Effector memory CD4-positive, alpha-beta T cell (primary cell): Measurements from ENCODE around the gene AGAP3.

Experiments
- DNase-seq, 3 donors: peaks; one replicate each; pipeline ENCODE4 v3.0.0-alpha.2; 2020
- H3K27ac ChIP-seq: 2 replicates; pipeline ENCODE4 v1.7.0; 2013; ENCODE audit warnings: mild to moderate bottlenecking, low read length, moderate library complexity; ENCODE audit not compliant: insufficient read depth, poor library complexity, severe bottlenecking
- H3K27me3 ChIP-seq: replicated peaks from 2 replicates; pipeline ENCODE4 v1.7.0; 2013; ENCODE audit warnings: mild to moderate bottlenecking, low read length; ENCODE audit not compliant: insufficient read depth, control insufficient read depth, poor library complexity, severe bottlenecking
- H3K36me3 ChIP-seq: 2 replicates; pipeline ENCODE4 v1.7.0; 2013; ENCODE audit warnings: mild to moderate bottlenecking, low read length, moderate library complexity; ENCODE audit not compliant: control insufficient read depth, insufficient read depth
- H3K4me1 ChIP-seq: 2 replicates; pipeline ENCODE4 v1.7.0; 2013; ENCODE audit warnings: low read length, mild to moderate bottlenecking; ENCODE audit not compliant: control insufficient read depth, insufficient read depth, poor library complexity, severe bottlenecking
- H3K4me3 ChIP-seq: 2 replicates; pipeline ENCODE4 v1.7.0; 2013; ENCODE audit warnings: low read length, low read depth, mild to moderate bottlenecking; ENCODE audit not compliant: insufficient read depth, poor library complexity, severe bottlenecking
- H3K9me3 ChIP-seq: 2 replicates; pipeline ENCODE4 v1.7.0; 2013; ENCODE audit warnings: mild to moderate bottlenecking, low read length, moderate library complexity; ENCODE audit not compliant: control insufficient read depth

Gene AGAP3

DNA sequence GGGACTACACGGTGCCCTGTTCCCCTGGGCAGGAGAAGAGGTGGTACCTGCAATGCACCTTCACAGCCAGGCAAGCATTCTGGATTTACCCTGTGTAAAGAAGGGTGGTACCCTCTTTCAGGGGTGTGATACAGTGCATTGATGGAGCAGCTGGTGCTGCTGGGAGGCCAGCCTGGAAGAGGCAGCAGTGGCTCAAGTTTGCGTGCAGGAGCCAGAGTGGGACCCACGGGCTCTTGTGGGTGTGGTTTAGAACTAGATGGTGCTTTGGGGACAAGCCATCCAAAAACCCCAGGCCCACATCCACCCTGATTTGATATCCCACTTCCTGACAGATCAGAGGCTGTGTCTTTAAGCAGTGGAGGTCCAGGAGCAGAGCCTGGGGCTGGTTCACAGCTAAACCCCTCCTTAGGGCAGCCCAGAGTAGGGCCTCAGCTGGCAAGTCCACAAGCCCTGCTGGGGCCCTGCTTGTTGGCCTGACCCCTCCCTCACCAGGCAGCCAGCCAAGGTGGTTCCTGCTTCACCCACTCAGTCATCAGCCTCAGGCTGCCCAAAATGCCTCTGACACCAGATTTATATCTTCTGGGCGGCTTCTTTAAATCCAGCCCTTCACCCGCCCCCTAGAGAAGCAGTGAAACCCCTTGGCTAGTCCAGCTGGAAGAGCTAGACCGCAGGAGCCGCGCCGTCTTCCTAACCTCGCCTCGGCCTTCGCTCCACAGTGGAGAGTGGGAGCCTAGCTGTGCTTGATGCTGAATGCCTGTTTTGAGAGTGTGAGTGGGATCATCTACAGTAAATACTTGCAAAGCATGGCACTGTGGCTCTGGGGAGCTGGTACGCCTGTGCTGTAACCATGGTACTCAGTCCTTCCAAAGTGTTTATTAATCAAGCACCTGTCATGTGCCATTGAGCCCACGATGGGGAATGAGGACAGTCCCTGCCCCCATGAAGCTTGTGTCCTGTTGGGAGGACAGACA is 39.4 kb upstream of the AGAP3 start:
- Histone ChIP-seq H3K4me1 (peaks cover 6% of the 10 kb centered on the region), H3K36me3 (peaks cover 27% of the 10 kb centered on the region), H3K27me3 (no peaks in the 10 kb centered on the region), H3K27ac (no peak overlapping the region), H3K9me3 (no peaks in the 10 kb centered on the region), H3K4me3 (no peak overlapping the region)
- DNase-seq = no peak

DNA sequence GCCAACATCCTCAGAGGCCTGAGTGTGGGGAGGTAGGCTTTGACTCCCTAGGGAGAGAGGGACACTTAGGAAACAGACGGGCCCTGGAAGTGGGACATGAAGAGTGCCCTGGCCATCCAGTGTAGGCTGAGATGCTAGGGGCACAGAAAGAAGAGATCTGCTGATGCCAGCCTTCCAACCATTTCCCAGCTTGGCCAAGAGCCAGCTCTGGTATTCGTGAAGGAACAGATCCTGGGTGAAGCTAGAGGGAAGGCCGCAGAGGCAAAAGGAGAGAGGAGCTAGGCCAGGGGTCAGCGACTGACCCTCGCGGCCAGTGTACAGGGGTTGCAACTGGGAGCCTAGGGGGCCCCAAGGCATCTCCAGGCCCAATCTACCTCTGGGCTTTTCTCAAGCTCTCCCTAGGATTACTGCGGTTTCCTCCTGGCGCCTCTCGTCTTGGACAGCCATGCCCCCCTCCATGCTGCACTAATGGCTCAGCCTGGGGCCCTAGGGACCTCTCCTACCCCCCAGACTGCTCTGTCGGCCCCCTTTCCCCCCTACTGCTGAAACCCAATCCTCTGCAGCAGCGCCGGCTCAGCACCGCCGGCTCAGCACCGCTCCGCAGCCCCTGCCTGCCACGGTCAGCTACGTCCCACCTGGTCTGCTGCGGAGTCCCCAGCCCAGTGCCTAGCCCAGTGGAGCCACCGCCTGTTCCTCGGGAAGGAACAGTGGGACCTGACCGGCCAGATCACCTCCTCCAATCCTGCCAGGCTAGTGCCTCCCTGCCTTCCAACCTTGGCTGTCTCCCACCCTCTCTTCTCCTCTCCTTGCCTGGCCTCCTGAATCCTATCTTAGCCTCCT is 38.1 kb upstream of the AGAP3 start, which contains the start of gene ASIC3:
Gene ASIC3, plus strand, starts transcription at position 556 of the 840 bp plus-strand sequence. CDS start 355 bp downstream, outside the sequence.
- DNase-seq = no peak
- Histone ChIP-seq H3K27me3 (no peaks in the 10 kb centered on the region), H3K9me3 (no peaks in the 10 kb centered on the region), H3K27ac (no peak within 1 kb of the TSS), H3K4me3 (no peak within 1 kb of the TSS), H3K36me3 (peaks cover 18% of the 10 kb centered on the region), H3K4me1 (peaks cover 6% of the 10 kb centered on the region)

DNA sequence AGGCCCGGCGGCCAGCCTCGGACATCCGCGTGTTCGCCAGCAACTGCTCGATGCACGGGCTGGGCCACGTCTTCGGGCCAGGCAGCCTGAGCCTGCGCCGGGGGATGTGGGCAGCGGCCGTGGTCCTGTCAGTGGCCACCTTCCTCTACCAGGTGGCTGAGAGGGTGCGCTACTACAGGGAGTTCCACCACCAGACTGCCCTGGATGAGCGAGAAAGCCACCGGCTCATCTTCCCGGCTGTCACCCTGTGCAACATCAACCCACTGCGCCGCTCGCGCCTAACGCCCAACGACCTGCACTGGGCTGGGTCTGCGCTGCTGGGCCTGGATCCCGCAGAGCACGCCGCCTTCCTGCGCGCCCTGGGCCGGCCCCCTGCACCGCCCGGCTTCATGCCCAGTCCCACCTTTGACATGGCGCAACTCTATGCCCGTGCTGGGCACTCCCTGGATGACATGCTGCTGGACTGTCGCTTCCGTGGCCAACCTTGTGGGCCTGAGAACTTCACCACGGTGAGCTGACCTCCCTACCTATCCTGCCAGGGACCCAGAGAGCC is 37.3 kb upstream of the AGAP3 start:
- Histone ChIP-seq H3K36me3 (peaks cover 16% of the 10 kb centered on the region), H3K4me1 (peaks cover 6% of the 10 kb centered on the region), H3K27me3 (no peaks in the 10 kb centered on the region), H3K4me3 (no peak overlapping the region), H3K27ac (no peak overlapping the region), H3K9me3 (no peaks in the 10 kb centered on the region)
- DNase-seq = no peak

DNA sequence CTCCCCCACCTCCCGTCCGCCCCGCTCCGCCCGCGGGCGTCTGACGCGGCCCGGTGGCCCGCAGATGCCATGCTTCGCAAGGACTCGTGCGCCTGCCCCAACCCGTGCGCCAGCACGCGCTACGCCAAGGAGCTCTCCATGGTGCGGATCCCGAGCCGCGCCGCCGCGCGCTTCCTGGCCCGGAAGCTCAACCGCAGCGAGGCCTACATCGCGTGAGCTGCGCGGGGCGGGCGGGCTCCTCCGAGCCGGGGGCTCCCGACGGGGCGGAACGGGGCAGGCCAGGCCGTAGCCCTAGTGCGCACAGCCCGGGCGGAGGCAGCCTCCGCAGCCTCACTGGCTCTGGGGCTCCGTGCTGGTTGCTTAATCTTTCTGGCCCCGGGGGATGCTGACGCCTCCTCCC is 35.2 kb upstream of the AGAP3 start:
- H3K9me3 ChIP-seq = no peaks in the 10 kb centered on the region
- peak; percentile 27 to 35 (median 31) for DNase-seq
- no peaks in the 10 kb centered on the region for H3K27me3 ChIP-seq
- no peak overlapping the region for H3K4me3 ChIP-seq
- peaks cover 5% of the 10 kb centered on the region for H3K36me3 ChIP-seq
- H3K4me1 ChIP-seq = peaks cover 6% of the 10 kb centered on the region
- H3K27ac ChIP-seq = no peak overlapping the region

DNA sequence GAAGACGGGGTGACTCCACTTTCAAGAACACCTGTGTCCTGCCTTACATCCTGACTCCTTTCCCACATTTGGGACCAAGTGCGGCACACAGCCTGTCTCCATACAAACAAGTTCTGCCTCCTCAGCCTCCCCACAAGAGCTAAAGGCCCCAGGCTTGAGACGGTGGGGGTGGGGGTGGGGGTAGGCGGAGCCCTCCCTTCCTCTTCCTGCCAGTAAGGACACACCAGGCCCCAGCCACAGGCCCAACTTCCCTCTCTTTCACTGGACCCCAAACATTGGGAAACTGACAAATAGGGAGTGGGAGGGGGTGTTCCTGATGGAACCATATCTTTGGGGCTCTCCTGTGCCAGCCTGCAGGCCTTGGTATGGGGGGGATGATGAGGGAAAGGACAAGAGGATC is 33.2 kb upstream of the AGAP3 start:
- no peak for DNase-seq
- no peaks in the 10 kb centered on the region for H3K36me3 ChIP-seq
- peaks cover 14% of the 10 kb centered on the region for H3K4me1 ChIP-seq
- no peaks in the 10 kb centered on the region for H3K9me3 ChIP-seq
- H3K27ac ChIP-seq = no peak overlapping the region
- no peak overlapping the region for H3K4me3 ChIP-seq
- H3K27me3 ChIP-seq = no peaks in the 10 kb centered on the region

DNA sequence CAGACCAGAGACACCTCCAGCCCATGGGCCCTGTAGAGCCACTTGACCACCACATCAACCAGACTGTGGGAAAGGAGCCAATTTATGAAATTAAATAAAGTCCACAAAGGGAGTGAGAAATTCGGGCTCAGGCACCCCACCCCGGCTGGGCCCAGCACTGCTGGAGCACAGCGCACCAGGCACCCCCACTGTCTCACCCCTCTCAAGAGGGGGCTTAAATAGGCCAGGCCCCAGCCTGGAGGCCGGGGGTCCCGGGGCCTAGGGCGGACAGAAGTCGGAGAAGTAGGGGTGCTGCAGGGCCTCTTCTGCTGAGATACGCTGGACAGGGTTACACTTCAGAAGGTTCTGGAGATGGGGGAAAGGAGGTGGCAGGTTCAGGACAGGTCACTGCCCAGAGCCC is 32.5 kb upstream of the AGAP3 start:
- H3K36me3 ChIP-seq = no peaks in the 10 kb centered on the region
- no peak overlapping the region for H3K4me3 ChIP-seq
- H3K4me1 ChIP-seq = peaks cover 20% of the 10 kb centered on the region
- H3K27me3 ChIP-seq = no peaks in the 10 kb centered on the region
- no peak for DNase-seq
- no peaks in the 10 kb centered on the region for H3K9me3 ChIP-seq
- H3K27ac ChIP-seq = no peak overlapping the region

DNA sequence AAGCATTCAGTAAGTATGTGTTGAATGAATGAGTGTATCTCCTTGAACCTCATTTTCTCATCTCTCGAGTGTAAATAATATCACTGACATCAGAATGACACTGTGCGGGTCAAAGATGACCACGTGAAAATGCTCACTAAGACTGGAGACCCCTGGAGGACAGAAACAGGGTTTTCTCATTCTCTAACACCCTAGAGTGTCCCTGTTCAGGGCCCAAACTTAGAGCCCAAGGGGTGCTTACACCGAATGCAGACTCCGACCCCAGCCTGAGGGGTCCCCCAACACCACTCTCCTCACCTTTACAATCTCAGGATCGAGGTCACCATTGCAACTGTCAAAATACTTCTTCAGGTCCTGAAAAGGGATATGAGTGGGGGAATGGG is 30.0 kb upstream of the AGAP3 start:
- DNase-seq = no peak
- H3K4me1 ChIP-seq = peaks cover 29% of the 10 kb centered on the region

DNA sequence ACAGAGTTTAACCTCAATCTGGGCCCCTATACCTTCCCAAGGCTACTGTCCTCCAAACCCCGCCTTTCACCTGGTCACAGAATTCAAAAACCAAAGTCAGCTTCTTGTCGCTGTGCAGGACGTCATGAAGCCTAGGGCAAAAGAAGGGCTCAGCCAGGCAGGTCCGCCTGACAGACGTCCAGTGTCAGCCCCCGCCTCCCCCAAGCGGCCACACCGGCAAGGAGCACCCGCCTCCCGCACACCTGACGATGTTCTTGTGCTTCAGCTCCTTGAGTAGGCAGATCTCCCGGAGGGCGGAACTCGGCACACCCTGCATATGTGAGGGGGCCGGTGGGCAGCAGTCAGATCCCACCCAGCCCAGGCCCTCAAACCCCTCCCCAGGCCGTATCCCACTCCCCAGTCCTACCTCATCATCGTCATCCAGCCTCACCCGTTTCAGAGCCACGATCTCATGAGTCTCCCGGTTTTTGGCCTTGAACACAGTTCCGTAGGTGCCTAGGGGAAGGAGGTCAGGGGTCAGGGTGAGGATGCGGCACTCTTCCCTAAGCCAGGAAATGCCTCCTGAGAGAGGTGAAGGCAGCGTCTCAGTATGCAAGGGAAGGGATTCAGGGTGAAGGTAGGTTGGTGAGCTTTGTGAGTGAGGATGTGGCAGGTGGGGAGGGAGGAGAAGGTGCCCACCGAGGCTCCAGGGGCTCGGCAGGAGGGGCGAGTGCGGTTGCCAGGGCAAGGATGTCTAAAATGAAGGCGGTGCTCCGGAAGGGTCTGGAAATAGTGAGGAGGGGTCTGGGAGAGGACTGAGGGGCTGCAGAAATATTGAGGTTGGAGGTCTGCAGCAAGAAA is 29.4 kb upstream of the AGAP3 start:
- Histone ChIP-seq H3K36me3 (no peaks in the 10 kb centered on the region), H3K9me3 (no peaks in the 10 kb centered on the region), H3K4me3 (peak overlapping the region; percentile 66), H3K27me3 (no peaks in the 10 kb centered on the region), H3K27ac (no peak overlapping the region), H3K4me1 (peaks cover 29% of the 10 kb centered on the region)
- no peak for DNase-seq

More for the DNA sequence above, 30.0 kb upstream of the AGAP3 start:
- Histone ChIP-seq H3K27ac (no peak overlapping the region), H3K27me3 (no peaks in the 10 kb centered on the region), H3K9me3 (no peaks in the 10 kb centered on the region), H3K36me3 (no peaks in the 10 kb centered on the region), H3K4me3 (no peak overlapping the region)

DNA sequence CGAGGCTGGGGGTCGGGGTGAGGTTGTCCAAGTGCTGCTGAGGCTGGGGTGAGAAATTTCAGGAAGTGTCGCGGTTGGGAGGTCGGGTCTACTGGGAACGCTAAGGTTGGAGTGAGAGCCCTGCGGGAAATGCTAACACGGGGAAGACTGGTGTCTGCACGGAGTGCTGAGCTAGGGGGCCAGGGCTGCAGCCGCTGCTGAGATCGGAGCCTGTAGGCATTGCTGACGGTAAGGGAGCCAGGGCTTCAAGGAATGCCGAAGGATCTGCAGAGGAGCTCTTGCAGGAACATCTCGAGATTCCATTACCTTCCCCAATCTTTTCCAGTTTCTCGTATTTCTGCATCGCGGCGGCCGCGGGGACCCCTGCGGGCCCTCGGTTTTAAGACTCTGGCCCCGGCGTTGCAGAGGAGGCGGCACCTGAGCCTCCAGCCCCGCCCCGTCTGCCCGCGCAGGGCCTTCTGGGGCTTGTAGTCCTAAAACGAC is 28.7 kb upstream of the AGAP3 start, which contains the start of gene CDK5:
Gene CDK5, minus strand, starts transcription at position 392 of the 483 bp plus-strand sequence. Its CDS starts 49 bp downstream, at position 343.
- peak within 1 kb of the TSS; percentile 66 for H3K4me3 ChIP-seq
- no peak for DNase-seq
- H3K27ac ChIP-seq = peak within 1 kb of the TSS; percentile 77
- no peaks in the 10 kb centered on the region for H3K27me3 ChIP-seq
- peaks cover 29% of the 10 kb centered on the region for H3K4me1 ChIP-seq
- peaks cover 2% of the 10 kb centered on the region for H3K36me3 ChIP-seq
- no peaks in the 10 kb centered on the region for H3K9me3 ChIP-seq
